Activated CD4-positive, alpha-beta T cell treated with anti-CD3 and anti-CD28 coated beads for 36 hours (primary cell): ENCODE results near the gene ZNF155. TPM values are rescaled to one million over a fixed set of nuclear protein-coding genes. Genes with fewer than 3 reads are reported as not detected.

ENCODE experiments used
- ATAC-seq: fragments of 200-7000 bp; cut with Tn5 transposase; one replicate; pipeline ENCODE4 v1.10.0; 2021; ENCODE audit warnings: mild to moderate bottlenecking, moderate library complexity
- CTCF ChIA-PET: fragments of 350-600 bp; sonication (Branson Sonifier 250); formaldehyde crosslinking; loops from one replicate; lab custom pipeline; 2021; ENCODE audit warnings: antibody characterized with exemption; lab: Charles Lee
- POLR2A ChIA-PET: fragments of 350-600 bp; sonication (Branson Sonifier 250); formaldehyde crosslinking; loops from one replicate; lab custom pipeline; 2021; ENCODE audit warnings: antibody characterized with exemption, inconsistent platforms; lab: Charles Lee
- DNase-seq: peaks from one replicate; pipeline ENCODE4 v3.0.0-alpha.2; 2020
- H3K27ac Mint-ChIP-seq: one replicate; pipeline ENCODE4 v1.8.0; 2021; ENCODE audit warnings: mixed read lengths
- H3K27me3 Mint-ChIP-seq: one replicate; pipeline ENCODE4 v1.8.0; 2021; ENCODE audit warnings: mixed read lengths
- H3K36me3 Mint-ChIP-seq: one replicate; pipeline ENCODE4 v1.8.0; 2021; ENCODE audit warnings: low read depth, mixed read lengths
- H3K4me1 Mint-ChIP-seq: one replicate; pipeline ENCODE4 v1.8.0; 2021; ENCODE audit warnings: mixed read lengths
- H3K4me3 Mint-ChIP-seq: one replicate; pipeline ENCODE4 v1.8.0; 2021; ENCODE audit warnings: mild to moderate bottlenecking, moderate library complexity, mixed read lengths
- H3K9me3 Mint-ChIP-seq: one replicate; pipeline ENCODE4 v1.8.0; 2021; ENCODE audit warnings: low read depth, mixed read lengths
- intact Hi-C, 2 experiments: fragments of 100-400 bp; cut with DNase I in 1 of 2; cut with micrococcal nuclease in 1 of 2; formaldehyde crosslinking; loops; one replicate each; pipeline versions ENCODE4 v1.14.2 to v1.15.1; 2022 to 2024; cut with DNase I, micrococcal nuclease
- total RNA-seq, 2 experiments: library from RNA; stranded (reverse); gene quantifications; one replicate each; pipeline ENCODE4 v1.2.3, GENCODE V29; 2021

The ZNF155 gene
- total RNA-seq, 2 experiments from 2014 or later: 4.5 to 6.0 TPM

GRCh38 chr19:43956827-43957226, 27.2 kb upstream of the ZNF155 start:
- no peak for DNase-seq
- CTCF ChIA-PET: no interaction called here
- Mint-ChIP-seq H3K27me3 (peaks cover 2% of the 10 kb centered on the region), H3K4me3 (no peak overlapping the region), H3K9me3 (peaks cover 28% of the 10 kb centered on the region), H3K27ac (no peak overlapping the region), H3K36me3 (peaks cover 12% of the 10 kb centered on the region), H3K4me1 (no peaks in the 10 kb centered on the region)
- POLR2A ChIA-PET: no interaction called here
- intact Hi-C loops: no loop called here
- no peak for ATAC-seq

GRCh38 chr19:43957891-43958290, 26.1 kb upstream of the ZNF155 start:
- DNase-seq: no peak
- no peak overlapping the region for H3K4me3 Mint-ChIP-seq
- H3K9me3 Mint-ChIP-seq: peaks cover 26% of the 10 kb centered on the region
- H3K36me3 Mint-ChIP-seq: peaks cover 17% of the 10 kb centered on the region
- ChIA-PET CTCF (no interaction called here), POLR2A (no interaction called here)
- no peak overlapping the region for H3K27ac Mint-ChIP-seq
- intact Hi-C loops: no loop called here
- H3K4me1 Mint-ChIP-seq: no peaks in the 10 kb centered on the region
- no peaks in the 10 kb centered on the region for H3K27me3 Mint-ChIP-seq
- ATAC-seq: no peak

- no peaks in the 10 kb centered on the region for H3K27me3 Mint-ChIP-seq
- peaks cover 34% of the 10 kb centered on the region for H3K36me3 Mint-ChIP-seq
- intact Hi-C loops: no loop called here
- ATAC-seq (no peak), DNase-seq (no peak)
- no peaks in the 10 kb centered on the region for H3K4me1 Mint-ChIP-seq
- ChIA-PET POLR2A (no interaction called here), CTCF (no interaction called here)
- H3K4me3 Mint-ChIP-seq: no peak overlapping the region
- no peak overlapping the region for H3K27ac Mint-ChIP-seq
- H3K9me3 Mint-ChIP-seq: peaks cover 31% of the 10 kb centered on the region
Observed at GRCh38 chr19:43960411-43960810, 23.6 kb upstream of the ZNF155 start.

- no peak overlapping the region for H3K27ac Mint-ChIP-seq
- ChIA-PET CTCF (interaction anchor here (1.3 kb wide), 1 partner anchor 129 kb away, joined by 3 read pairs; no protein-coding TSS in a partner anchor), POLR2A (no interaction called here)
- peaks cover 44% of the 10 kb centered on the region for H3K9me3 Mint-ChIP-seq
- DNase-seq (no peak), ATAC-seq (no peak)
- intact Hi-C loops: no loop called here
- H3K27me3 Mint-ChIP-seq: no peaks in the 10 kb centered on the region
- H3K36me3 Mint-ChIP-seq: peaks cover 58% of the 10 kb centered on the region
- no peaks in the 10 kb centered on the region for H3K4me1 Mint-ChIP-seq
- no peak overlapping the region for H3K4me3 Mint-ChIP-seq
Observed at GRCh38 chr19:43966079-43966694, 17.8 kb upstream of the ZNF155 start.

- ChIA-PET POLR2A (no interaction called here), CTCF (no interaction called here)
- peaks cover 4% of the 10 kb centered on the region for H3K36me3 Mint-ChIP-seq
- peaks cover 31% of the 10 kb centered on the region for H3K9me3 Mint-ChIP-seq
- DNase-seq (no peak), ATAC-seq (no peak)
- H3K27me3 Mint-ChIP-seq: no peaks in the 10 kb centered on the region
- H3K27ac Mint-ChIP-seq: no peak overlapping the region
- H3K4me1 Mint-ChIP-seq: no peaks in the 10 kb centered on the region
- H3K4me3 Mint-ChIP-seq: no peak overlapping the region
- intact Hi-C loops: no loop called here
Observed at GRCh38 chr19:43976732-43977131, 7.3 kb upstream of the ZNF155 start.

- Mint-ChIP-seq H3K4me3 (peak overlapping the region; percentile 61), H3K36me3 (peaks cover 18% of the 10 kb centered on the region), H3K27me3 (no peaks in the 10 kb centered on the region), H3K4me1 (peaks cover 11% of the 10 kb centered on the region), H3K9me3 (no peaks in the 10 kb centered on the region), H3K27ac (peak overlapping the region; percentile 37)
- ChIA-PET POLR2A (no interaction called here), CTCF (no interaction called here)
- ATAC-seq (no peak), DNase-seq (no peak)
- intact Hi-C loops: no loop called here
Observed at GRCh38 chr19:43983544-43983911, 460 bp upstream of the ZNF155 start.

- peak; percentile 7 for ATAC-seq
- Mint-ChIP-seq H3K4me1 (peaks cover 11% of the 10 kb centered on the region), H3K9me3 (no peaks in the 10 kb centered on the region), H3K36me3 (peaks cover 29% of the 10 kb centered on the region), H3K4me3 (peak overlapping the region; percentile 90), H3K27ac (peak overlapping the region; percentile 92), H3K27me3 (no peaks in the 10 kb centered on the region)
- intact Hi-C loops: loop anchor here (1.0 kb wide), 9 partner anchors 18 to 181 kb away; partner anchors contain the start of genes ZNF230 (in 2 of the 2), ZNF45 (in 2 of the 2), ZNF221 (in 1 of the 2) and ZNF222 (in 1 of the 2)
- POLR2A ChIA-PET: no interaction called here
- peak; percentile 21 for DNase-seq
- CTCF ChIA-PET: interaction anchor here (0.5 to 1.1 kb wide), 4 partner anchors 8 to 673 kb away, joined by 3 read pairs; no protein-coding TSS in a partner anchor
Observed at GRCh38 chr19:43984687-43985000, 656 bp downstream of the ZNF155 start.

- H3K9me3 Mint-ChIP-seq: peaks cover 28% of the 10 kb centered on the region
Observed at GRCh38 chr19:43997631-43998290, 13.8 kb downstream of the ZNF155 start.

GRCh38 chr19:44002212-44002565, 18.2 kb downstream of the ZNF155 start:
- CTCF ChIA-PET: interaction anchor here (0.7 to 0.8 kb wide), 4 partner anchors 20 to 407 kb away, joined by 3 read pairs; partner anchors contain the start of gene ZNF235
- H3K9me3 Mint-ChIP-seq: peaks cover 27% of the 10 kb centered on the region

More at GRCh38 chr19:43997631-43998290, 13.8 kb downstream of the ZNF155 start:
- Mint-ChIP-seq H3K36me3 (peaks cover 53% of the 10 kb centered on the region), H3K27ac (no peak overlapping the region), H3K4me1 (peaks cover 9% of the 10 kb centered on the region), H3K4me3 (no peak overlapping the region), H3K27me3 (no peaks in the 10 kb centered on the region)
- POLR2A ChIA-PET: no interaction called here
- CTCF ChIA-PET: no interaction called here
- ATAC-seq: no peak
- intact Hi-C loops: no loop called here
- no peak for DNase-seq

GRCh38 chr19:44002566-44003460, 18.8 kb downstream of the ZNF155 start, which contains the start of gene ZNF230:
Gene ZNF230, plus strand, starts transcription at chr19:44002957. Its CDS starts 4,122 bp downstream, at chr19:44007079.
- Mint-ChIP-seq H3K4me1 (peaks cover 16% of the 10 kb centered on the region), H3K4me3 (peak within 1 kb of the TSS; percentile 85), H3K27ac (peak within 1 kb of the TSS; percentile 98), H3K36me3 (peaks cover 32% of the 10 kb centered on the region), H3K27me3 (no peaks in the 10 kb centered on the region), H3K9me3 (peaks cover 30% of the 10 kb centered on the region)
- CTCF ChIA-PET: interaction anchor here (0.7 to 1.6 kb wide), 2 partner anchors 68 to 257 kb away, joined by 3 to 5 read pairs; partner anchors contain the start of gene ZNF45
- POLR2A ChIA-PET: no interaction called here
- DNase-seq (peak; percentile 90), ATAC-seq (peak; percentile 99)
- intact Hi-C loops: loop anchor here (1.0 to 5.0 kb wide), 16 partner anchors 19 to 497 kb away; partner anchors contain the start of genes ZNF155 (in 2 of the 2), ZNF222 (in 2 of the 2), ZNF224 (in 2 of the 2) and ZNF225 (in 2 of the 2)

More at GRCh38 chr19:44002212-44002565, 18.2 kb downstream of the ZNF155 start:
- no peaks in the 10 kb centered on the region for H3K27me3 Mint-ChIP-seq
- ATAC-seq: no peak
- POLR2A ChIA-PET: no interaction called here
- intact Hi-C loops: loop anchor here (1.0 to 5.0 kb wide), 15 partner anchors 18 to 498 kb away; partner anchors contain the start of genes ZNF155 (in 2 of the 2), ZNF222 (in 2 of the 2), ZNF225 (in 2 of the 2) and ZNF227 (in 2 of the 2)
- H3K4me1 Mint-ChIP-seq: peaks cover 16% of the 10 kb centered on the region
- DNase-seq: no peak
- H3K36me3 Mint-ChIP-seq: peaks cover 32% of the 10 kb centered on the region
- H3K4me3 Mint-ChIP-seq: peak overlapping the region; percentile 85
- peak overlapping the region; percentile 98 for H3K27ac Mint-ChIP-seq
